Testis (tissue), 3 donors: ENCODE data around the gene MLLT6. TPM values are rescaled to one million over a fixed set of nuclear protein-coding genes. Genes with fewer than 3 reads are reported as not detected.

Source experiments
- DNase-seq: peaks from one replicate; pipeline ENCODE4 v3.0.0-alpha.2; 2019
- H3K27ac ChIP-seq, 2 donors: fragments of 200-600 bp; sonication (generic); one replicate each; pipeline ENCODE4 v1.5.1; 2019
- H3K27me3 ChIP-seq: fragments of 200-600 bp; sonication (generic); one replicate; pipeline ENCODE4 v1.5.1; 2019
- H3K36me3 ChIP-seq: fragments of 200-600 bp; sonication (generic); one replicate; pipeline ENCODE4 v1.5.1; 2017; ENCODE audit warnings: low read depth; ENCODE audit errors: missing control alignments
- H3K4me1 ChIP-seq: fragments of 200-600 bp; sonication (generic); one replicate; pipeline ENCODE4 v1.5.1; 2019
- H3K4me3 ChIP-seq, 2 donors: fragments of 200-600 bp; sonication (generic); one replicate each; pipeline ENCODE4 v1.5.1; 2017 to 2019
- H3K9me3 ChIP-seq: fragments of 200-600 bp; sonication (generic); one replicate; pipeline ENCODE4 v1.5.1; 2017
- POLR2A ChIP-seq: fragments of 450-650 bp; IDR thresholded peaks from one replicate; pipeline ENCODE4 v1.6.1; 2017; ENCODE audit warnings: antibody characterized with exemption, mild to moderate bottlenecking, moderate library complexity
- whole genome bisulfite sequencing, 2 donors: methylation state at CpG; one replicate each; pipeline ENCODE4 v1.1.5; 2018; 5-methylcytosine and 5-hydroxymethylcytosine counted together
- intact Hi-C: fragments of 100-400 bp; cut with DNase I; formaldehyde crosslinking; loops from one replicate; pipeline ENCODE4 v1.15.1; 2023; ENCODE audit warnings: low total_unique reads
- polyA plus RNA-seq: library from polyadenylated mRNA; stranded (reverse); fragments of 350-450 nt; fragmentation: Illumina TruSeq; extraction: RNeasy Lipid Tissue Mini Kit (QIAGEN cat#74804); gene quantifications from one replicate; pipeline ENCODE4 v1.2.3, GENCODE V29; 2014; ENCODE audit warnings: low read depth, low replicate concordance; ENCODE audit not compliant: insufficient read depth
- total RNA-seq, 2 donors: library from RNA; depleted of rRNA; stranded (reverse); fragments of >200 nt; gene quantifications; one replicate each; pipeline ENCODE4 v1.2.3, GENCODE V29; 2016
- TF ChIP-seq, protein P1 (sequence below), 3 experiments: fragments of 450-650 bp in 2 of 3; fragments of 200-600 bp in 1 of 3; sonication (generic) in 1 of 3; IDR thresholded peaks; one replicate each; pipeline ENCODE4 v1.5.1; 2016 to 2019; ENCODE audit warnings: antibody characterized with exemption in 3 of 3, mild to moderate bottlenecking in 2 of 3, moderate library complexity in 1 of 3

MLLT6 gene
- total and polyA plus RNA-seq, 3 donors from 2014 or later: 86.9 to 176 (median 157) TPM

GRCh38 chr17:38663964-38664644 is 41.0 kb upstream of the MLLT6 start:
- H3K9me3 ChIP-seq: no peaks in the 10 kb centered on the region
- 87 to 90% methylated on average over 9 of the region's 9 CpGs for WGBS, 2 donors
- intact Hi-C loops: loop anchor here (10.0 kb wide), 2 partner anchors 109 to 169 kb away; no protein-coding TSS in a partner anchor
- no peak overlapping the region for H3K27ac ChIP-seq
- peaks cover 9% of the 10 kb centered on the region for H3K4me1 ChIP-seq
- H3K36me3 ChIP-seq: no peaks in the 10 kb centered on the region
- H3K27me3 ChIP-seq: no peaks in the 10 kb centered on the region
- TF ChIP-seq, protein P1, sequence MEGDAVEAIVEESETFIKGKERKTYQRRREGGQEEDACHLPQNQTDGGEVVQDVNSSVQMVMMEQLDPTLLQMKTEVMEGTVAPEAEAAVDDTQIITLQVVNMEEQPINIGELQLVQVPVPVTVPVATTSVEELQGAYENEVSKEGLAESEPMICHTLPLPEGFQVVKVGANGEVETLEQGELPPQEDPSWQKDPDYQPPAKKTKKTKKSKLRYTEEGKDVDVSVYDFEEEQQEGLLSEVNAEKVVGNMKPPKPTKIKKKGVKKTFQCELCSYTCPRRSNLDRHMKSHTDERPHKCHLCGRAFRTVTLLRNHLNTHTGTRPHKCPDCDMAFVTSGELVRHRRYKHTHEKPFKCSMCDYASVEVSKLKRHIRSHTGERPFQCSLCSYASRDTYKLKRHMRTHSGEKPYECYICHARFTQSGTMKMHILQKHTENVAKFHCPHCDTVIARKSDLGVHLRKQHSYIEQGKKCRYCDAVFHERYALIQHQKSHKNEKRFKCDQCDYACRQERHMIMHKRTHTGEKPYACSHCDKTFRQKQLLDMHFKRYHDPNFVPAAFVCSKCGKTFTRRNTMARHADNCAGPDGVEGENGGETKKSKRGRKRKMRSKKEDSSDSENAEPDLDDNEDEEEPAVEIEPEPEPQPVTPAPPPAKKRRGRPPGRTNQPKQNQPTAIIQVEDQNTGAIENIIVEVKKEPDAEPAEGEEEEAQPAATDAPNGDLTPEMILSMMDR (IDR thresholded peaks at IDR 0.05): no peak
- no peak for TF ChIP-seq POLR2A
- H3K4me3 ChIP-seq: no peak overlapping the region
- DNase-seq: no peak

DNA sequence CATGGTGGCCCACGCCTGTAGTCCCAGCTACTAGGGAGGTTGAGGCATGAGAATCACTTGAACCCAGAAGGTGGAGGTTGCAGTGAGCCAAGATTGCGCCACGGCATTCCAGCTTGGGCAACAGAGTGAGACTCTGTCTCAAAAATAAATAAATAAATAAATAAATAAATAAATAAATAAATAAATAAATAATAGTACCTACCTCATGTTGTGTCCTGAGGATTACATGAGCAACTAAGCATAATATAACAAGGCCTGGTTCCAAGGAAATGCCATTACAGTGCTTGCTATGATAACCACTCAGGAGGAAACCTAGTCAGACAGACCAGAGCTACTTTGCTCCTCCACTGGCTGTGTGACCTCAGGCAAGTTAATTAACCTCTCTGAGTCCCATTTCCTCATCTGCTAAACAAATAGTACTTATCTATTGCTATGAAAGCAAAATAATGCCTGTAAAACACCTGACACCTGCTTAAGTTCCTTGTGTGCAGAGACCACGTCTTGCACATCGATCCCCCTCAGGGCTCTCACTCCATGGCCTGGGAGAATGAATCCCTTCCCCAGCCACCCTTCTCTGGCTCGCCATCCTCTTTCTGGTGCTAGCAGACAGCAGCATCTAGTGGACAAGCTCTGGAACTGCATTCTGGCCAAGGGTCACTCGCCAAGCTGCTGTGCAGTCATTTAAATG is 37.8 kb upstream of the MLLT6 start:
- Histone ChIP-seq H3K27me3 (no peaks in the 10 kb centered on the region), H3K4me3 (no peak overlapping the region), H3K36me3 (no peaks in the 10 kb centered on the region), H3K27ac (no peak overlapping the region), H3K4me1 (no peaks in the 10 kb centered on the region), H3K9me3 (no peaks in the 10 kb centered on the region)
- whole genome bisulfite sequencing, 2 donors: 47 to 51% methylated on average over 7 of the region's 7 CpGs
- no peak for TF ChIP-seq POLR2A
- TF ChIP-seq, protein P1 (IDR thresholded peaks at IDR 0.05): peak; percentile 93 to 98 (median 95)
- intact Hi-C loops: loop anchor here (10.0 kb wide), 2 partner anchors 112 to 172 kb away; no protein-coding TSS in a partner anchor
- peak; percentile 79 for DNase-seq

GRCh38 chr17:38667787-38668122 is 37.3 kb upstream of the MLLT6 start:
- no peaks in the 10 kb centered on the region for H3K27me3 ChIP-seq
- H3K4me1 ChIP-seq: peaks cover 2% of the 10 kb centered on the region
- no peak for TF ChIP-seq POLR2A
- TF ChIP-seq, protein P1 (IDR thresholded peaks at IDR 0.05): no peak
- DNase-seq: no peak
- no peaks in the 10 kb centered on the region for H3K36me3 ChIP-seq
- no peak overlapping the region for H3K4me3 ChIP-seq
- intact Hi-C loops: loop anchor here (10.0 kb wide), 2 partner anchors 113 to 173 kb away; no protein-coding TSS in a partner anchor
- H3K9me3 ChIP-seq: no peaks in the 10 kb centered on the region
- H3K27ac ChIP-seq: no peak overlapping the region
- WGBS, 2 donors: 45 to 47% methylated on average over 2 of the region's 2 CpGs

- Histone ChIP-seq H3K4me3 (no peak overlapping the region), H3K27ac (no peak overlapping the region), H3K36me3 (no peaks in the 10 kb centered on the region), H3K9me3 (no peaks in the 10 kb centered on the region), H3K27me3 (no peaks in the 10 kb centered on the region), H3K4me1 (peaks cover 15% of the 10 kb centered on the region)
- DNase-seq: no peak
- intact Hi-C loops: loop anchor here (10.0 kb wide), 2 partner anchors 115 to 175 kb away; no protein-coding TSS in a partner anchor
- WGBS, 2 donors: 50 to 53% methylated on average over 6 of the region's 6 CpGs
- no peak for TF ChIP-seq POLR2A
- TF ChIP-seq, protein P1 (IDR thresholded peaks at IDR 0.05): no peak
Measured at GRCh38 chr17:38669520-38669919, 35.6 kb upstream of the MLLT6 start.
